Common myeloid progenitor, CD34-positive (primary cell): ENCODE results near the gene MTX3. TPM values are rescaled to one million over a fixed set of nuclear protein-coding genes. Genes with fewer than 3 reads are reported as not detected.

ENCODE experiments used
- CTCF ChIA-PET: fragments of 350-600 bp; sonication (Branson Sonifier 250); formaldehyde crosslinking; loops from one replicate; lab custom pipeline; 2021; ENCODE audit warnings: antibody characterized with exemption; lab: Charles Lee
- POLR2A ChIA-PET: fragments of 350-600 bp; sonication (Branson Sonifier 250); formaldehyde crosslinking; loops from one replicate; lab custom pipeline; 2021; ENCODE audit warnings: antibody characterized with exemption; lab: Charles Lee
- DNase-seq, 3 donors: peaks; one replicate each; pipeline versions ENCODE4 v3.0.0 to v3.0.0-alpha.2; 2013
- H3K27ac ChIP-seq, 2 experiments: 1 replicate in 1 of 2; 2 replicates in 1 of 2; pipeline ENCODE4 v1.7.0; 2013; ENCODE audit warnings: inconsistent platforms in 2 of 2, low read length in 2 of 2, mild to moderate bottlenecking in 2 of 2, low read depth in 1 of 2, moderate library complexity in 1 of 2; ENCODE audit not compliant: severe bottlenecking in 2 of 2, insufficient read depth in 1 of 2, poor library complexity in 1 of 2
- H3K27me3 ChIP-seq, 5 experiments: replicated peaks in 2 of 5; 1 replicate in 3 of 5; 2 replicates in 2 of 5; pipeline versions ENCODE4 v1.6.1 to v1.7.0; 2013; ENCODE audit warnings: low read length in 4 of 5, mild to moderate bottlenecking in 2 of 5, moderate library complexity in 2 of 5, inconsistent platforms in 1 of 5; ENCODE audit not compliant: insufficient read depth in 5 of 5, control insufficient read depth in 4 of 5
- H3K36me3 ChIP-seq, 4 experiments: 1 replicate in 2 of 4; 2 replicates in 2 of 4; pipeline versions ENCODE4 v1.6.1 to v1.7.0; 2013; ENCODE audit warnings: low read length in 3 of 4, control low read depth in 1 of 4, mild to moderate bottlenecking in 1 of 4; ENCODE audit not compliant: control insufficient read depth in 4 of 4, insufficient read depth in 4 of 4
- H3K4me1 ChIP-seq, 4 experiments: 1 replicate in 3 of 4; 2 replicates in 1 of 4; pipeline versions ENCODE4 v1.6.1 to v1.7.1; 2013; ENCODE audit warnings: low read length in 3 of 4, mild to moderate bottlenecking in 3 of 4, control low read depth in 1 of 4, inconsistent platforms in 1 of 4, moderate library complexity in 1 of 4; ENCODE audit not compliant: control insufficient read depth in 4 of 4, insufficient read depth in 4 of 4; ENCODE audit errors: control extremely low read depth in 1 of 4
- H3K4me3 ChIP-seq, 7 experiments: 1 replicate in 4 of 7; 2 replicates in 3 of 7; pipeline versions ENCODE4 v1.5.1 to v1.7.0; 2013; ENCODE audit warnings: mild to moderate bottlenecking in 7 of 7, low read length in 6 of 7, moderate library complexity in 6 of 7, inconsistent platforms in 2 of 7, low read depth in 2 of 7, control low read depth in 1 of 7; ENCODE audit not compliant: insufficient read depth in 4 of 7, control insufficient read depth in 1 of 7; ENCODE audit errors: extremely low read depth in 1 of 7
- H3K9me3 ChIP-seq, 5 experiments: 1 replicate in 4 of 5; 2 replicates in 1 of 5; pipeline versions ENCODE4 v1.6.1 to v1.7.1; 2013; ENCODE audit warnings: low read length in 4 of 5, mild to moderate bottlenecking in 2 of 5, inconsistent platforms in 1 of 5, low read depth in 1 of 5, moderate library complexity in 1 of 5; ENCODE audit not compliant: control insufficient read depth in 4 of 5, insufficient read depth in 2 of 5; ENCODE audit errors: control extremely low read depth in 1 of 5
- WGBS: methylation state at CpG from one replicate; pipeline ENCODE4 v1.1.5; 2013; ENCODE audit not compliant: insufficient coverage; 5-methylcytosine and 5-hydroxymethylcytosine counted together
- polyA plus RNA-seq: library from polyadenylated mRNA; unstranded; fragments of 120-200 nt; gene quantifications from one replicate; pipeline ENCODE4 v1.2.1, GENCODE V29; 2013

Gene MTX3, protein sequence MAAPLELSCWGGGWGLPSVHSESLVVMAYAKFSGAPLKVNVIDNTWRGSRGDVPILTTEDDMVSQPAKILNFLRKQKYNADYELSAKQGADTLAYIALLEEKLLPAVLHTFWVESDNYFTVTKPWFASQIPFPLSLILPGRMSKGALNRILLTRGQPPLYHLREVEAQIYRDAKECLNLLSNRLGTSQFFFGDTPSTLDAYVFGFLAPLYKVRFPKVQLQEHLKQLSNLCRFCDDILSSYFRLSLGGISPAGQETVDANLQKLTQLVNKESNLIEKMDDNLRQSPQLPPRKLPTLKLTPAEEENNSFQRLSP
- polyA plus RNA-seq = 9.7 TPM

GRCh38 chr5:79990598-79991507, at the start of gene MTX3:
Gene MTX3, minus strand, starts transcription at chr5:79991262. Its CDS starts 24 bp downstream, at chr5:79991238.
- Histone ChIP-seq H3K9me3 (peaks cover 0 to 2% (median 0%) of the 10 kb centered on the region in 5 experiments), H3K4me1 (peaks cover 2 to 15% (median 8%) of the 10 kb centered on the region in 4 experiments), H3K27me3 (peaks cover 0 to 3% (median 0%) of the 10 kb centered on the region in 5 experiments), H3K27ac (no peak within 1 kb of the TSS), H3K4me3 (peak within 1 kb of the TSS; percentile 60 to 88 (median 81)), H3K36me3 (peaks cover 5 to 17% (median 7%) of the 10 kb centered on the region in 4 experiments)
- ChIA-PET CTCF (interaction anchor here (0.6 to 1.5 kb wide), 3 partner anchors 10 to 92 kb away, joined by 3 to 6 read pairs (median 3); no protein-coding TSS in a partner anchor), POLR2A (no interaction called here)
- WGBS = 9% methylated on average over 36 of the region's 50 CpGs
- peak; percentile 76 to 86 (median 79) for DNase-seq

DNA sequence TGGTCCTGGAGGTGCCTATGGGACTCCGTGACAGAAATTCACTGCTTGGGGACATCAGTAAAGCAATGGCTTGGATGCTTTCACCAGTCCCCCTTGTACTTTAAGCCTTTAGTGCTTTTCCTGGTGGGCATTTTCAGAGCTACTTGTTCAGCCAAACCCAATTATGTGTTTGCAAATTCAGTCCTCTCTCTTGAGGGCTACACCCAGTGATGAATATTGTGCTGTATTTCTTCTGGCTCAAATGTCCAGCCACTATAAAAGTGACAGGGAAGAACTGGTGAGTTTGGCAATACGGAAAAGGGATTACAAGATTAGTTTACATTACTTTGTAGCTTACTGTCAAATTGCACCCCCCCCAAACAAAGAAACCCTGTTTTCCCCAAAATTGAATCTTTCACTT, 48.6 kb upstream of the MTX3 start:
- ChIA-PET CTCF (no interaction called here), POLR2A (no interaction called here)
- WGBS = 62% methylated on average over 2 of the region's 2 CpGs
- Histone ChIP-seq H3K27ac (no peak overlapping the region), H3K4me3 (no peak overlapping the region), H3K9me3 (no peaks in the 10 kb centered on the region), H3K36me3 (no peaks in the 10 kb centered on the region), H3K4me1 (peaks cover 0 to 7% (median 3%) of the 10 kb centered on the region in 4 experiments), H3K27me3 (peaks cover 13 to 62% (median 19%) of the 10 kb centered on the region in 5 experiments)
- no peak for DNase-seq

DNA sequence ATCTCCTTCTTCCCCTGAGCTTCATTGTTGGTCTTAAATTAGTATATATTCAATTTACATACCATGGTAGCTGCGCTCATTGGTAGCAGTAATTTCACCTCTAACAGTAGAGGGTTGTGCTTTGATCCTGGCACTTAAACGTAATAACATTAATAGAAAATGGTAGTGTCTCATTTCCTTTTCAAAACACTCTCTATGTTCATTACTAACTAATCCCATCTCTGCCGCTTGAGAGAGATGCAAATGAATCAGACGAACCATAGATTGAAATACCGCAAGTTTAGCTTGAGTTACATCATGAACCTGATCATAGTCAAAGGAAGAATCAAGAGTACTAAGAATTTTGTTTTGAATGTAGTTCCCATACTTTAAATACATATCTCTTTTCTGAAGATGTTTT, 46.3 kb upstream of the MTX3 start:
- DNase-seq = no peak
- peaks cover 0 to 2% (median 0%) of the 10 kb centered on the region in 5 experiments for H3K9me3 ChIP-seq
- WGBS = no CpG with 5 or more reads among the region's 5 CpGs
- no peak overlapping the region for H3K27ac ChIP-seq
- no peak overlapping the region for H3K4me3 ChIP-seq
- H3K4me1 ChIP-seq = peaks cover 0 to 8% (median 3%) of the 10 kb centered on the region in 4 experiments
- H3K27me3 ChIP-seq = peaks cover 23 to 70% (median 29%) of the 10 kb centered on the region in 5 experiments
- H3K36me3 ChIP-seq = no peaks in the 10 kb centered on the region
- CTCF ChIA-PET = no interaction called here
- POLR2A ChIA-PET = interaction anchor here (0.9 kb wide), 1 partner anchor 1122 kb away, joined by 3 read pairs; no protein-coding TSS in a partner anchor

DNA sequence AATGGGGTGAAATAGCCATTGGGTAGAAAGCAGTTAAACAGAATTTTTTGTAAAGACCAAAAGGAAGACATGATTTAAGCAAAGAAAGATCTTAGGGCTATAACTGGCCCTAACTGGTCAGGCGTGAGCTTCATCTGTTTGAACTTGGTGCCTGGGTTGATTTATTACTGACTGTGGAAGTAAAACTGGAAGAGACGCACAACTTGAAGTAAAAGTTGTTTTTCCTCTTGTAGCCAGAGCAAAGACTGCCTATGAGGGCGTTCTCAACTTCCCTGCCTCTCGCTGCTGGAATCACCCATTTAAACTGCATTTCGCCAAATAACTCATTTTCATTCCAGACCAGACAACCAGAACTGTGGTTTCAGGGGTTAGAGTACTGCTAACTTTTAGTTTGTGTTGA, 45.6 kb upstream of the MTX3 start:
- Histone ChIP-seq H3K27me3 (peaks cover 23 to 67% (median 29%) of the 10 kb centered on the region in 5 experiments), H3K36me3 (no peaks in the 10 kb centered on the region), H3K9me3 (peaks cover 0 to 2% (median 0%) of the 10 kb centered on the region in 5 experiments), H3K27ac (no peak overlapping the region), H3K4me3 (no peak overlapping the region), H3K4me1 (peaks cover 0 to 9% (median 3%) of the 10 kb centered on the region in 4 experiments)
- ChIA-PET CTCF (no interaction called here), POLR2A (no interaction called here)
- peak in 2 of 3 donors; percentile 3 to 4 for DNase-seq
- WGBS = no CpG with 5 or more reads among the region's 5 CpGs

DNA sequence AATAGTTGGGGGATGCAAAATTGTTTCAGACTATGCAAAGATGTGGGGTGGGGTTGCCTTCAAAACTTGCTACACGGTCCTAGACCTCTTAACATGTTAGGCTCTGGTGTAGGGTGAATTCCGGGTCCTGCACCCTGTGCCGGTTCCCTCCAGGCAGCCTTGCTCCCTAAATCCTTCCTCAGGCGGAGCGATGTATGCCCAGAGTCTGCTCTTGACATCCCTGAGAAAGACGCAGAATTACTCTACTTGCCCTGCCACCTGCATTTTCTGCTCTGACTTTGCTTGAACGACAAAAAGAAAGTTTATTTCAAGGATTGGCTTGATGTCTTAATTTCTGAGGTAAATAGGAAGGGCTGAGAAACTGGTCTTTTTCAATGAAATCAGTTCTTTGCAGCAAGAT, 44.8 kb upstream of the MTX3 start:
- 83% methylated on average over 7 of the region's 7 CpGs for WGBS
- Histone ChIP-seq H3K4me1 (peaks cover 3 to 17% (median 7%) of the 10 kb centered on the region in 4 experiments), H3K36me3 (no peaks in the 10 kb centered on the region), H3K4me3 (no peak overlapping the region), H3K27me3 (peaks cover 23 to 64% (median 27%) of the 10 kb centered on the region in 5 experiments), H3K27ac (no peak overlapping the region), H3K9me3 (peaks cover 0 to 2% (median 0%) of the 10 kb centered on the region in 5 experiments)
- POLR2A ChIA-PET = no interaction called here
- CTCF ChIA-PET = no interaction called here
- no peak for DNase-seq

- peaks cover 23 to 64% (median 27%) of the 10 kb centered on the region in 5 experiments for H3K27me3 ChIP-seq
- CTCF ChIA-PET = interaction anchor here (1.0 kb wide), 1 partner anchor 57 kb away, joined by 3 read pairs; no protein-coding TSS in a partner anchor
- peak within 1 kb of the TSS in 5 of 7 experiments; percentile 17 to 61 (median 50) for H3K4me3 ChIP-seq
- POLR2A ChIA-PET = no interaction called here
- WGBS = 8% methylated on average over 64 of the region's 76 CpGs
- H3K27ac ChIP-seq = no peak within 1 kb of the TSS
- H3K4me1 ChIP-seq = peaks cover 3 to 19% (median 7%) of the 10 kb centered on the region in 4 experiments
- peaks cover 0 to 2% (median 0%) of the 10 kb centered on the region in 5 experiments for H3K9me3 ChIP-seq
- DNase-seq = peak in 2 of 3 donors; percentile 7 to 19
- no peaks in the 10 kb centered on the region for H3K36me3 ChIP-seq
Measured at GRCh38 chr5:80034962-80035821, 44.1 kb upstream of the MTX3 start, which contains the start of gene THBS4. Gene THBS4, plus strand, starts transcription at chr5:80035348. Its CDS starts 190 bp downstream, at chr5:80035538.
